Measurements from ENCODE around the gene BCLAF3. TPM values are rescaled to one million over a fixed set of nuclear protein-coding genes. Genes with fewer than 3 reads are reported as not detected.
A peak's percentile ranks its signal among the peaks of the same experiment; 100 is the strongest.

The BCLAF3 gene
- total RNA-seq, 2 experiments from 2014 or later = 5.1 to 9.3 TPM

DNA sequence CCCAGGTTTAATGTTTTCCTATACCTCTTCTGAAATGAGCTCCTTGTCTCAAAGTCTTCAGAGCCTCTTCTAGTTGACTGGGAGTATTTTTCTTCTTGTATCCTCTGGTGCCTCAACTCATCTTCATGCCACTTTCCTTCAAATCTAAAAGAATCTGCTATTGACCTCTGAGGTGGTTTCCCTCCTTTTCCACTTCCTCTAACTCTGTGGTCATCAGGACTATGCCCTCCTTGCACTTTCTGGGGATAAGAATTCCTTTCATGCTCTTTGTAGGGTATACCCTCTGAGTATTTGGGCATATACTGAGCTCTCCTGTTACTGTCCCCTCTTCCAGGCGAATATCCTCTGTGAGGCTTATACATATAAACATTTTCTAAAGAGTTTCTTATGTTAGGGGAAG is 24.8 kb downstream of the BCLAF3 start:
- TF ChIP-seq, protein P1, sequence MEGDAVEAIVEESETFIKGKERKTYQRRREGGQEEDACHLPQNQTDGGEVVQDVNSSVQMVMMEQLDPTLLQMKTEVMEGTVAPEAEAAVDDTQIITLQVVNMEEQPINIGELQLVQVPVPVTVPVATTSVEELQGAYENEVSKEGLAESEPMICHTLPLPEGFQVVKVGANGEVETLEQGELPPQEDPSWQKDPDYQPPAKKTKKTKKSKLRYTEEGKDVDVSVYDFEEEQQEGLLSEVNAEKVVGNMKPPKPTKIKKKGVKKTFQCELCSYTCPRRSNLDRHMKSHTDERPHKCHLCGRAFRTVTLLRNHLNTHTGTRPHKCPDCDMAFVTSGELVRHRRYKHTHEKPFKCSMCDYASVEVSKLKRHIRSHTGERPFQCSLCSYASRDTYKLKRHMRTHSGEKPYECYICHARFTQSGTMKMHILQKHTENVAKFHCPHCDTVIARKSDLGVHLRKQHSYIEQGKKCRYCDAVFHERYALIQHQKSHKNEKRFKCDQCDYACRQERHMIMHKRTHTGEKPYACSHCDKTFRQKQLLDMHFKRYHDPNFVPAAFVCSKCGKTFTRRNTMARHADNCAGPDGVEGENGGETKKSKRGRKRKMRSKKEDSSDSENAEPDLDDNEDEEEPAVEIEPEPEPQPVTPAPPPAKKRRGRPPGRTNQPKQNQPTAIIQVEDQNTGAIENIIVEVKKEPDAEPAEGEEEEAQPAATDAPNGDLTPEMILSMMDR (conservative IDR thresholded peaks at IDR 0.05; ENCODE audit: low read length) = no peak
- no peak for TF ChIP-seq EZH2phosphoT487 (IDR thresholded peaks at IDR 0.05; ENCODE audit: borderline replicate concordance, low read depth, low read length)
- no peaks in the 10 kb centered on the region for H3K9me3 ChIP-seq (ENCODE audit: low read length)
- H3K27ac ChIP-seq (ENCODE audit: low read depth, low read length, poor library complexity, severe bottlenecking) = no peak overlapping the region
- H3K79me2 ChIP-seq (ENCODE audit: insufficient read depth, low read depth, low read length) = no peaks in the 10 kb centered on the region
- intact Hi-C loops (cut with micrococcal nuclease; ENCODE audit: unreplicated experiment) = no loop called here
- no peaks in the 10 kb centered on the region for H3K9me2 ChIP-seq (ENCODE audit: insufficient read depth, low read length)
- no peak overlapping the region for H3K4me3 ChIP-seq (ENCODE audit: low read depth, low read length, poor library complexity, severe bottlenecking)
- TSS peak; percentile 63 for BruUV-seq (replicated peaks)
- no peaks in the 10 kb centered on the region for H3K4me1 ChIP-seq (ENCODE audit: insufficient read depth, low read length, poor library complexity, severe bottlenecking)
- ChIA-PET CTCF (ENCODE audit: unreplicated experiment) (no interaction called here), POLR2A (interaction anchor here (1.6 kb wide), 1 partner anchor 10 kb away, joined by 3 read pairs; no protein-coding TSS in a partner anchor)
- H3K36me3 ChIP-seq (ENCODE audit: insufficient read depth, low read length) = peaks cover 19% of the 10 kb centered on the region
- DNase-seq (ENCODE audit: low spot score) = no peak
- H4K20me1 ChIP-seq (ENCODE audit: insufficient read depth, low read length) = no peaks in the 10 kb centered on the region
- H3K4me2 ChIP-seq (ENCODE audit: low read length) = no peak overlapping the region
- H2AFZ ChIP-seq (ENCODE audit: low read length) = no peak overlapping the region

GRCh38 chrX:19964017-19964710 is 26.7 kb downstream of the BCLAF3 start:
- POLR2A ChIA-PET = interaction anchor here (0.6 kb wide), 1 partner anchor 13 kb away, joined by 4 read pairs; no protein-coding TSS in a partner anchor
- Histone ChIP-seq H3K36me3 (ENCODE audit: insufficient read depth, low read length) (peaks cover 19% of the 10 kb centered on the region), H3K4me3 (ENCODE audit: low read depth, low read length, poor library complexity, severe bottlenecking) (no peak overlapping the region), H2AFZ (ENCODE audit: low read length) (no peak overlapping the region), H3K9me3 (ENCODE audit: low read length) (no peaks in the 10 kb centered on the region), H4K20me1 (ENCODE audit: insufficient read depth, low read length) (no peaks in the 10 kb centered on the region), H3K4me1 (ENCODE audit: insufficient read depth, low read length, poor library complexity, severe bottlenecking) (no peaks in the 10 kb centered on the region), H3K9me2 (ENCODE audit: insufficient read depth, low read length) (no peaks in the 10 kb centered on the region), H3K4me2 (ENCODE audit: low read length) (no peak overlapping the region), H3K79me2 (ENCODE audit: insufficient read depth, low read depth, low read length) (no peaks in the 10 kb centered on the region), H3K27ac (ENCODE audit: low read depth, low read length, poor library complexity, severe bottlenecking) (no peak overlapping the region)
- CTCF ChIA-PET (ENCODE audit: unreplicated experiment) = no interaction called here
- no peak for DNase-seq (ENCODE audit: low spot score)
- TF ChIP-seq, protein P1 (conservative IDR thresholded peaks at IDR 0.05; ENCODE audit: low read length) = no peak
- no peak for TF ChIP-seq EZH2phosphoT487 (IDR thresholded peaks at IDR 0.05; ENCODE audit: borderline replicate concordance, low read depth, low read length)
- BruUV-seq (replicated peaks) = no TSS peak
- intact Hi-C loops (cut with micrococcal nuclease; ENCODE audit: unreplicated experiment) = no loop called here

- DNase-seq (ENCODE audit: low spot score) = no peak
- no peak overlapping the region for H3K27ac ChIP-seq (ENCODE audit: low read depth, low read length, poor library complexity, severe bottlenecking)
- no peaks in the 10 kb centered on the region for H3K4me1 ChIP-seq (ENCODE audit: insufficient read depth, low read length, poor library complexity, severe bottlenecking)
- no peak overlapping the region for H3K4me2 ChIP-seq (ENCODE audit: low read length)
- TF ChIP-seq EZH2phosphoT487 (IDR thresholded peaks at IDR 0.05; ENCODE audit: borderline replicate concordance, low read depth, low read length) = no peak
- TF ChIP-seq, protein P1 (conservative IDR thresholded peaks at IDR 0.05; ENCODE audit: low read length) = no peak
- ChIA-PET POLR2A (interaction anchor here (1.7 kb wide), 1 partner anchor 31 kb away, joined by 3 read pairs; no protein-coding TSS in a partner anchor), CTCF (ENCODE audit: unreplicated experiment) (no interaction called here)
- no peak overlapping the region for H2AFZ ChIP-seq (ENCODE audit: low read length)
- H3K9me3 ChIP-seq (ENCODE audit: low read length) = no peaks in the 10 kb centered on the region
- H3K4me3 ChIP-seq (ENCODE audit: low read depth, low read length, poor library complexity, severe bottlenecking) = no peak overlapping the region
- peaks cover 14% of the 10 kb centered on the region for H3K36me3 ChIP-seq (ENCODE audit: insufficient read depth, low read length)
- no peaks in the 10 kb centered on the region for H3K79me2 ChIP-seq (ENCODE audit: insufficient read depth, low read depth, low read length)
- H4K20me1 ChIP-seq (ENCODE audit: insufficient read depth, low read length) = no peaks in the 10 kb centered on the region
- no TSS peak for BruUV-seq (replicated peaks)
- intact Hi-C loops (cut with micrococcal nuclease; ENCODE audit: unreplicated experiment) = no loop called here
- H3K9me2 ChIP-seq (ENCODE audit: insufficient read depth, low read length) = no peaks in the 10 kb centered on the region
Measured at GRCh38 chrX:19960913-19961312, 29.9 kb downstream of the BCLAF3 start.
